ENCODE measurements around the gene MYL9. TPM values are rescaled to one million over a fixed set of nuclear protein-coding genes. Genes with fewer than 3 reads are reported as not detected.

The MYL9 gene
- total RNA-seq, 6 donors from 2014 or later, result 79.6 to 425 (median 169) TPM

GRCh38 chr20:36540551-36541211, 638 bp upstream of the MYL9 start:
- Histone ChIP-seq H3K9me3 (no peaks in the 10 kb centered on the region), H3K36me3 (peaks cover 0 to 10% (median 2%) of the 10 kb centered on the region in 4 donors), H3K4me1 (peaks cover 27 to 46% (median 37%) of the 10 kb centered on the region in 4 donors), H3K27me3 (no peaks in the 10 kb centered on the region), H3K27ac (peak overlapping the region; percentile 76 to 92 (median 86)), H3K4me3 (peak overlapping the region; percentile 59 to 76 (median 64))
- ATAC-seq (ENCODE audit: low FRiP score in 2 of 2), result peak in 1 of 2 donors; percentile 1
- DNase-seq, result peak in 1 of 2 donors; percentile 76
- WGBS, 2 donors, result 56 to 77% methylated on average over 25 to 35 of the region's 41 CpGs
- no peak for TF ChIP-seq EP300 (IDR thresholded peaks at IDR 0.05)
- TF ChIP-seq POLR2AphosphoS5 (IDR thresholded peaks at IDR 0.05), result no peak
- no peak for TF ChIP-seq POLR2A (IDR thresholded peaks at IDR 0.05)
- no peak for TF ChIP-seq CTCF (IDR thresholded peaks at IDR 0.05)

GRCh38 chr20:36541768-36542488, 609 bp downstream of the MYL9 start:
- H3K36me3 ChIP-seq, result peaks cover 0 to 21% (median 6%) of the 10 kb centered on the region in 4 donors
- H3K4me3 ChIP-seq, result peak overlapping the region; percentile 59 to 76 (median 64)
- 25 to 28% methylated on average over 4 to 12 of the region's 14 CpGs for WGBS, 2 donors
- peak in 1 of 2 donors; percentile 40 for DNase-seq
- no peaks in the 10 kb centered on the region for H3K9me3 ChIP-seq
- H3K4me1 ChIP-seq, result peaks cover 27 to 46% (median 37%) of the 10 kb centered on the region in 4 donors
- no peaks in the 10 kb centered on the region for H3K27me3 ChIP-seq
- TF ChIP-seq EP300 (IDR thresholded peaks at IDR 0.05), result no peak
- peak; percentile 15 to 50 (median 36) for TF ChIP-seq CTCF (IDR thresholded peaks at IDR 0.05)
- H3K27ac ChIP-seq, result peak overlapping the region; percentile 76 to 92 (median 86)
- peak; percentile 46 to 66 for ATAC-seq (ENCODE audit: low FRiP score in 2 of 2)

GRCh38 chr20:36542516-36543183, 1.3 kb downstream of the MYL9 start:
- no peak for ATAC-seq (ENCODE audit: low FRiP score in 2 of 2)
- peaks cover 27 to 46% (median 37%) of the 10 kb centered on the region in 4 donors for H3K4me1 ChIP-seq
- no peak for DNase-seq
- H3K27ac ChIP-seq, result peak overlapping the region; percentile 76 to 92 (median 86)
- no peaks in the 10 kb centered on the region for H3K9me3 ChIP-seq
- peak overlapping the region; percentile 59 to 76 (median 64) for H3K4me3 ChIP-seq
- TF ChIP-seq POLR2A (IDR thresholded peaks at IDR 0.05) (no peak), POLR2AphosphoS5 (IDR thresholded peaks at IDR 0.05) (no peak), EP300 (IDR thresholded peaks at IDR 0.05) (no peak), CTCF (IDR thresholded peaks at IDR 0.05) (no peak)
- peaks cover 0 to 29% (median 10%) of the 10 kb centered on the region in 4 donors for H3K36me3 ChIP-seq
- WGBS, 2 donors, result 70 to 73% methylated on average over 7 to 9 of the region's 10 CpGs
- H3K27me3 ChIP-seq, result no peaks in the 10 kb centered on the region

- H3K27ac ChIP-seq, result peak overlapping the region; percentile 76 to 92 (median 86)
- 72 to 76% methylated on average over 10 to 14 of the region's 14 CpGs for WGBS, 2 donors
- H3K36me3 ChIP-seq, result peaks cover 0 to 37% (median 14%) of the 10 kb centered on the region in 4 donors
- H3K4me1 ChIP-seq, result peaks cover 27 to 46% (median 37%) of the 10 kb centered on the region in 4 donors
- peak overlapping the region in 3 of 4 donors; percentile 59 to 66 (median 63) for H3K4me3 ChIP-seq
- TF ChIP-seq EP300 (IDR thresholded peaks at IDR 0.05) (no peak), POLR2A (IDR thresholded peaks at IDR 0.05) (no peak), CTCF (IDR thresholded peaks at IDR 0.05) (no peak), POLR2AphosphoS5 (IDR thresholded peaks at IDR 0.05) (peak; percentile 13 to 27)
- H3K9me3 ChIP-seq, result no peaks in the 10 kb centered on the region
- H3K27me3 ChIP-seq, result no peaks in the 10 kb centered on the region
- DNase-seq, result peak; percentile 33 to 84
- ATAC-seq (ENCODE audit: low FRiP score in 2 of 2), result peak in 1 of 2 donors; percentile 55
Observed at GRCh38 chr20:36543184-36544133, 2.1 kb downstream of the MYL9 start.
